Retina (tissue), 1 donor: ENCODE results near the gene INPP4B.

ENCODE experiments used
- DNase-seq: peaks from one replicate; pipeline ENCODE4 v3.0.0-alpha.2; 2016

The INPP4B gene

GRCh38 chr4:142064181-142064580 is 781.9 kb downstream of the INPP4B start:
- no peak for DNase-seq

GRCh38 chr4:142045996-142046395 is 800.1 kb downstream of the INPP4B start:
- no peak for DNase-seq

- no peak for DNase-seq
Observed at GRCh38 chr4:142044271-142044670, 801.8 kb downstream of the INPP4B start.

GRCh38 chr4:142043509-142043908 is 802.6 kb downstream of the INPP4B start:
- no peak for DNase-seq

- no peak for DNase-seq
Observed at GRCh38 chr4:142041788-142042187, 804.3 kb downstream of the INPP4B start.

- DNase-seq: no peak
Observed at GRCh38 chr4:142040043-142040442, 806.1 kb downstream of the INPP4B start.

GRCh38 chr4:142036795-142037583 is 809.1 kb downstream of the INPP4B start:
- DNase-seq: no peak

- no peak for DNase-seq
Observed at GRCh38 chr4:142035566-142035965, 810.5 kb downstream of the INPP4B start.

- no peak for DNase-seq
Observed at GRCh38 chr4:142034101-142034500, 812.0 kb downstream of the INPP4B start.

GRCh38 chr4:142030010-142030409 is 816.1 kb downstream of the INPP4B start:
- DNase-seq: no peak

GRCh38 chr4:142021761-142022160 is 824.3 kb downstream of the INPP4B start:
- no peak for DNase-seq

GRCh38 chr4:142021181-142021580 is 824.9 kb downstream of the INPP4B start:
- DNase-seq: no peak

GRCh38 chr4:142016031-142016430 is 830.1 kb downstream of the INPP4B start:
- no peak for DNase-seq

GRCh38 chr4:142009751-142010150 is 836.4 kb downstream of the INPP4B start:
- DNase-seq: no peak

GRCh38 chr4:142005519-142005918 is 840.6 kb downstream of the INPP4B start:
- DNase-seq: no peak

GRCh38 chr4:141999446-142000143 is 846.5 kb downstream of the INPP4B start:
- DNase-seq: no peak

GRCh38 chr4:141995056-141995455 is 851.0 kb downstream of the INPP4B start:
- no peak for DNase-seq

GRCh38 chr4:141977433-141977832 is 868.7 kb downstream of the INPP4B start:
- DNase-seq: no peak
